HEK293T (cell line): ENCODE results near the gene TMSB4X.

Experiments
- CTCF ChIA-PET: fragments of 350-600 bp; formaldehyde crosslinking; extraction: SDS; loops from one replicate; lab custom pipeline; 2021; ENCODE audit warnings: antibody characterized with exemption, inconsistent platforms; lab: Yijun Ruan, JAX
- POLR2A ChIA-PET: fragments of 350-600 bp; formaldehyde crosslinking; extraction: SDS; loops from one replicate; lab custom pipeline; 2020; ENCODE audit warnings: antibody characterized with exemption, inconsistent platforms; lab: Yijun Ruan, JAX
- DNase-seq: peaks from one replicate; pipeline ENCODE4 v3.0.0; 2012; ENCODE audit warnings: mixed read lengths; ENCODE audit errors: extremely low spot score
- ARNT ChIP-seq: fragments of 450-650 bp; IDR thresholded peaks from 2 replicates; pipeline ENCODE4 v1.6.1; 2017; ENCODE audit warnings: mild to moderate bottlenecking
- BHLHE40 ChIP-seq: fragments of 450-650 bp; IDR thresholded peaks from 2 replicates; pipeline ENCODE4 v1.6.1; 2016; ENCODE audit warnings: mild to moderate bottlenecking, moderate library complexity, borderline replicate concordance
- CTBP1 ChIP-seq: fragments of 450-650 bp; IDR thresholded peaks from 2 replicates; pipeline ENCODE4 v1.6.1; 2016; ENCODE audit warnings: borderline replicate concordance
- ELF4 ChIP-seq: fragments of 450-650 bp; IDR thresholded peaks from 2 replicates; pipeline ENCODE4 v1.6.1; 2017; ENCODE audit warnings: antibody characterized with exemption
- FOXA1 ChIP-seq: fragments of 450-650 bp; IDR thresholded peaks from 2 replicates; pipeline ENCODE4 v1.6.1; 2016; ENCODE audit warnings: mild to moderate bottlenecking
- FOXK2 ChIP-seq: fragments of 450-650 bp; IDR thresholded peaks from 2 replicates; pipeline ENCODE4 v1.6.1; 2016; ENCODE audit warnings: mild to moderate bottlenecking
- FOXM1 ChIP-seq: fragments of 450-650 bp; IDR thresholded peaks from 2 replicates; pipeline ENCODE4 v1.6.1; 2017; ENCODE audit warnings: mild to moderate bottlenecking, borderline replicate concordance
- HDGF ChIP-seq: fragments of 450-650 bp; IDR thresholded peaks from 2 replicates; pipeline ENCODE4 v1.6.1; 2017; ENCODE audit warnings: antibody characterized with exemption, borderline replicate concordance
- L3MBTL2 ChIP-seq: fragments of 450-650 bp; conservative IDR thresholded peaks from 2 replicates; pipeline ENCODE4 v1.6.1; 2016; ENCODE audit warnings: mild to moderate bottlenecking
- LEF1 ChIP-seq: fragments of 450-650 bp; IDR thresholded peaks from 2 replicates; pipeline ENCODE4 v1.6.1; 2017; ENCODE audit warnings: mild to moderate bottlenecking, borderline replicate concordance
- NFRKB ChIP-seq: fragments of 450-650 bp; IDR thresholded peaks from 2 replicates; pipeline ENCODE4 v1.6.1; 2016; ENCODE audit warnings: mild to moderate bottlenecking, moderate library complexity
- SP1 ChIP-seq: fragments of 450-650 bp; IDR thresholded peaks from 2 replicates; pipeline ENCODE4 v1.6.1; 2017
- SUZ12 ChIP-seq: fragments of 450-650 bp; IDR thresholded peaks from 2 replicates; pipeline ENCODE4 v1.6.1; 2016; ENCODE audit warnings: mild to moderate bottlenecking
- TARDBP ChIP-seq: fragments of 450-650 bp; IDR thresholded peaks from 2 replicates; pipeline ENCODE4 v1.6.1; 2016
- ZNF384 ChIP-seq: fragments of 450-650 bp; IDR thresholded peaks from 2 replicates; pipeline ENCODE4 v1.6.1; 2016
- TF ChIP-seq, protein P1 (sequence below): fragments of 450-650 bp; IDR thresholded peaks from 2 replicates; pipeline ENCODE4 v1.6.1; 2016

The TMSB4X gene

DNA sequence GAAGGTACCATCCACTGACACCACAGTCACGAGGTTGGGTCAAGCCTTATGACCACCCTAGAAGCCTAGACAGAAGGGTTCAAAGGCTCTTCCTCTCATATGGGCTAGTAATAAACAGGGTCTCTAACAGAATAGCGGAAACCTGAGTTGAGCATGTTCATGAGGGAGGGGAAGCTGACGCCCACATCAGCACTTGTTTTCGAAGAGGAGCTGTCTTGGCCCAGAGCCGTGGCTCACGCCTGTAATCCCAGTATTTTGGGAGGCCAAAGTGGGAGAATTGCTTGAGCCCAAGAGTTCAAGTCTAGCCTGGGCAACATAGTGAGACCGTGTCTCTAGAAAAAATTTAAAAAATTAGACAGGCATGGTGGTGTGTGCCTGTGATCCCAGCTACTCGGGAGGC, 21.5 kb upstream of the TMSB4X start:
- CTCF ChIA-PET: no interaction called here

DNA sequence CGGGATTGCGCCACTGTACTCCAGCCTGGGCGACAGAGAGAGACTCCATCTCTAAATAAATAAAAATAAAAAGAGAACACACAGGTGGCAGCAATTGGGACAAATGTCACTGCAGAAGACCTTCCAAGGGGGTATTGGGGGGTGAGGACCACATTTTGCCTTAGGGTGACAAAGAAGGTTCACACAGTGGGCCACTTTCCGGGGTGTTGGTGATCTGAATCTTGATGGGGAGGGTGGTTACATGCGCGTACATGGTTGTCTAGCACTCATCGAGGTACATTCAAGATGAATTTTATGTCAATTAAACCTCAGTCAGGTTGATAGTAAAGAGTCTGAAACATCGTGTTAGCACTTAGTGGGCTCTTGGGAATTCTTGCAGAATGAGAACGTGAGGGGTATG, 20.5 kb upstream of the TMSB4X start:
- DNase-seq: no peak
- ChIA-PET POLR2A (no interaction called here), CTCF (interaction anchor here (3.6 kb wide), 1 partner anchor 8 kb away, joined by 15 read pairs; no protein-coding TSS in a partner anchor)
- TF ChIP-seq ZNF384 (no peak), TARDBP (no peak), SUZ12 (no peak), BHLHE40 (no peak), HDGF (no peak), CTBP1 (no peak), ARNT (no peak), ELF4 (no peak), LEF1 (no peak), FOXK2 (no peak), L3MBTL2 (no peak), FOXM1 (no peak)

More for the DNA sequence above, 21.5 kb upstream of the TMSB4X start:
- TF ChIP-seq ARNT: no peak
- no peak for TF ChIP-seq FOXA1
- no peak for TF ChIP-seq ELF4
- no peak for TF ChIP-seq SP1
- no peak for TF ChIP-seq FOXK2
- no peak for TF ChIP-seq SUZ12
- TF ChIP-seq L3MBTL2: no peak
- no peak for TF ChIP-seq NFRKB
- POLR2A ChIA-PET: no interaction called here
- DNase-seq: no peak

DNA sequence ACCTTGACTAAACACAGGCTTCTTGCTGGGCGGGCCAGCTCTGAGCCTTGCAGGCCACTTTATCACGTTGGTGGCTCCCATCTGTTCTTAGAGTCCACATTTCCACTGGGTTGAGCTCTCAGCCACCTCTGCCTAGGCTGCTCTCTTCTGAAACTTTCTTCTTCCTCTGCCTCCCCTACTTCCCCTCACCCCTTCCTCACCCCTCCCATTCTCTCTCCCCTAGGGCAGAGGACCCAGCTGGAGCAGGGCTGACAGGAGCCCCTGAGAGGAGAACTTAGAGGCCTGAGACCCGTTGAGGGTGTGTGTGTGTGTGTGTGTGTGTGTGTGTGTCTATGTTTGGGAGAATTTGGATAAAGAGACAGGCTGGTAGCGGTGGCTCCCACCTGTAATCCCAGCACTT, 19.9 kb upstream of the TMSB4X start:
- CTCF ChIA-PET: interaction anchor here (3.6 kb wide), 1 partner anchor 9 kb away, joined by 15 read pairs; no protein-coding TSS in a partner anchor
- POLR2A ChIA-PET: no interaction called here
- TF ChIP-seq ZNF384 (no peak), FOXK2 (no peak), L3MBTL2 (no peak), FOXA1 (no peak), BHLHE40 (no peak), SUZ12 (no peak)
- TF ChIP-seq, protein P1, sequence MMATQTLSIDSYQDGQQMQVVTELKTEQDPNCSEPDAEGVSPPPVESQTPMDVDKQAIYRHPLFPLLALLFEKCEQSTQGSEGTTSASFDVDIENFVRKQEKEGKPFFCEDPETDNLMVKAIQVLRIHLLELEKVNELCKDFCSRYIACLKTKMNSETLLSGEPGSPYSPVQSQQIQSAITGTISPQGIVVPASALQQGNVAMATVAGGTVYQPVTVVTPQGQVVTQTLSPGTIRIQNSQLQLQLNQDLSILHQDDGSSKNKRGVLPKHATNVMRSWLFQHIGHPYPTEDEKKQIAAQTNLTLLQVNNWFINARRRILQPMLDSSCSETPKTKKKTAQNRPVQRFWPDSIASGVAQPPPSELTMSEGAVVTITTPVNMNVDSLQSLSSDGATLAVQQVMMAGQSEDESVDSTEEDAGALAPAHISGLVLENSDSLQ: no peak
- DNase-seq: no peak

DNA sequence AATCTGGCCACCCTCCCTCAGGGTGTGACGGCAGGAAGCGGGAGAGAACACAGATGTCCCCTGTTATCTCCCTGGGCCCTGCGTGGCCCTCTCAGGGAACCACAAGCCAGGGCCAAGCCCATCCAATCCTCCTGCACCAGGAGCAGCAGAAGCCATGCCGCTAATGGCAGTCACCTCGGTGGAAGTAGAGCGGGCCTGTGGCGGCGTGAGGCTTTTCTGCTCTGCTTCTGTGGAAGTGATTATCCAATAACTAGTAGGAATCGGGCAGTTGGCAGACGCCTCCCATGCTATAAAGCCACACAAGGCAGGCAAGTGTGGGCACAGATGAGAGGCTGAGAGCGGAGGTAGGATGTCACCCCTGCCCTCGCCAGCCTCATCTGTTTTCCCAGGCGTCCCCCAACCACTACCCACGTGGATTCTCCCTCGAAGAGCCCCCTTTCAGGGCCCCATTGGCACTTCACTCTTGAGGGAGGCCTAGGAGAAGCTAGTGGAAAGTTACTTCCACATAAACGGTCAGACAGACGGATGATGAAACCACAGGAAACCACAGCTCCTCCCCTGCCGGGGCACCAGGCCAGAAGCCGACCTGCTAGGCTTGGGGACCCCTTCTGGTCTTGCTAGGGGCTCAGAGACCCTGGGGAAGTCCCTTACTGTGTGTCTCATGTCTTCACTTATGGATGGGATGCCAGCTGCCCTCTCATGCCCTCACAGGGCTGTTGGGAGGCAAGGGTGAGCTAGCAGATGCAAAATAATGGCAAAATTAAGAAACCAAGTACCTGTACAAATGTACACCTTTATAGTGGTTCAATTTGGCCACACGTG, 18.8 kb upstream of the TMSB4X start:
- no peak for DNase-seq
- TF ChIP-seq L3MBTL2: no peak
- no peak for TF ChIP-seq SUZ12
- no peak for TF ChIP-seq FOXA1
- no peak for TF ChIP-seq TARDBP
- TF ChIP-seq ELF4: no peak
- TF ChIP-seq LEF1: no peak
- no peak for TF ChIP-seq BHLHE40
- no peak for TF ChIP-seq ARNT
- no peak for TF ChIP-seq ZNF384
- CTCF ChIA-PET: interaction anchor here (1.6 to 3.6 kb wide), 2 partner anchors 10 to 532 kb away, joined by 4 to 15 read pairs; no protein-coding TSS in a partner anchor
- POLR2A ChIA-PET: interaction anchor here (1.1 kb wide), 1 partner anchor 20 kb away, joined by 3 read pairs; no protein-coding TSS in a partner anchor

DNA sequence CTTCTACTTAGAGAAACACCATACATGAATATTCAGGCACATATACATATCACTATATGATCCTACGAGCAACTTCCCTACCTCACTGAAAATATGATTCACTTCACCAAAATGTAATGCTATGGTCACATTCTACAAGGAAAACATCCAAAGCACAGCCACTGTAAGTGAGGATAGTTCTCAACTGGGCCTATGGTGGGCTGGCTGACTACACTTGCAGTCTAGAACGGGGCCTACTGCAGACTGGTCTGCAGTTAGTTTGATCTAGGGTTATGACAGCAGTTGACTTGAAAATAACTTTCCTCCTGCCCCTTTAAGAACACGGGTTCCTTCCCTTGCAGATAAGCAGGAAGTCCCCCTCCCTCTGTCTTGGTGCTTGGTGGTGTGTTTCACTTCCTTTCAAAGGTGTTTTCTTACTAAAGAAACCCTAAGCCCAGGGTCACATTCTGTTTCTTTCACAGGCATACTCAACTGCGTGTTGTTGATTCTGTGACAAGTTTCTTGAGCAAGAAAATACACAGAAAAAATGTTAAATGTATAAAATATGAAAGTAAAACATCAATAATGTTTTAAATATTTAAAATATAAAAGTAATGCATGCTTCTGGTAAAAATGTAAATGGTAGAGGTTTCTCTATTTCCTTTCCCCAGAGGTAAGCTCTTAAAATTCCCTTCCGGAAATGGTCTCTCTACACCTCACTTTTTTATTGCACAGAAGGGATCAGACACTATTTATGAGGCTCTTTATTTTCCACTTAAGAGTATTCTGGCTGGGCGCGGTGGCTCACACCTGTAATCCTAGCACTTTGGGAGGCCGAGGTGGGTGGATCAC, 18.0 kb upstream of the TMSB4X start:
- POLR2A ChIA-PET: interaction anchor here (1.1 kb wide), 1 partner anchor 19 kb away, joined by 3 read pairs; no protein-coding TSS in a partner anchor
- CTCF ChIA-PET: interaction anchor here (1.6 to 3.6 kb wide), 2 partner anchors 10 to 531 kb away, joined by 4 to 15 read pairs; no protein-coding TSS in a partner anchor
- no peak for DNase-seq
- TF ChIP-seq, protein P1: no peak
- TF ChIP-seq L3MBTL2: no peak
- no peak for TF ChIP-seq HDGF
- no peak for TF ChIP-seq NFRKB
- no peak for TF ChIP-seq TARDBP
- TF ChIP-seq SP1: no peak
- TF ChIP-seq BHLHE40: no peak
- TF ChIP-seq LEF1: no peak
- no peak for TF ChIP-seq ZNF384
- TF ChIP-seq FOXK2: no peak
- TF ChIP-seq FOXA1: no peak
- TF ChIP-seq SUZ12: no peak
- no peak for TF ChIP-seq CTBP1
- no peak for TF ChIP-seq ELF4
- TF ChIP-seq FOXM1: no peak

DNA sequence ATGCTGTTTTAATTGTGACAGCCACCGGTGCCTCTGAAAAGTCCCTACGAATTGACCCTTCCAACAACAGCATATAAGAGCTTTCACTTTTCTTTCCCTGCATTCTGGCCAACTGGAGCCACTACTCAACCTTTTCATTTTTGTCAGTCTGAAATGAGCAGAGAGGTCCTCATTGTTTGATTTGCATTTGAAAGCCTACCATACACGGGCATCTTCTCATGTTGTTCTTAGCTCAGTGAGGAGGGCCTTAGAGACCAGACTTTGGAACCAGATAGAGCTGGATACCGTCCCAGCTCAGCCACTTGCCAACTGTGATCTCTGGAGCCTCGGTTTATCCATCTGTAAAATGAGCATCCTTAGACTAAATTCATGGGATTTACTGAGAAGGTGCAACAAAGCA, 16.9 kb upstream of the TMSB4X start:
- no peak for DNase-seq
- TF ChIP-seq SP1 (no peak), BHLHE40 (no peak), HDGF (no peak), ARNT (no peak), ELF4 (no peak), L3MBTL2 (no peak), TARDBP (no peak), SUZ12 (no peak), LEF1 (no peak), CTBP1 (no peak), FOXK2 (no peak), FOXA1 (no peak), ZNF384 (no peak), FOXM1 (no peak), NFRKB (no peak)
- TF ChIP-seq, protein P1: no peak
- ChIA-PET POLR2A (no interaction called here), CTCF (interaction anchor here (3.6 kb wide), 1 partner anchor 12 kb away, joined by 15 read pairs; no protein-coding TSS in a partner anchor)
